Ascending aorta (tissue), 2 donors: Measurements from ENCODE around the gene EHMT1. TPM values are rescaled to one million over a fixed set of nuclear protein-coding genes. Genes with fewer than 3 reads are reported as not detected.

Experiments
- DNase-seq, 2 donors: peaks; one replicate each; pipeline ENCODE4 v3.0.0-alpha.2; 2019; ENCODE audit warnings: low spot score in 2 of 2
- H3K27ac ChIP-seq, 2 donors: fragments of 200-600 bp; sonication (generic); one replicate each; pipeline ENCODE4 v1.5.1; 2016 to 2017; ENCODE audit warnings: mild to moderate bottlenecking in 1 of 2
- H3K27me3 ChIP-seq: fragments of 200-600 bp; sonication (generic); one replicate; pipeline ENCODE4 v1.5.1; 2017
- H3K36me3 ChIP-seq, 2 donors: fragments of 200-600 bp; sonication (generic); one replicate each; pipeline ENCODE4 v1.5.1; 2016
- H3K4me1 ChIP-seq, 2 donors: fragments of 200-600 bp; sonication (generic); one replicate each; pipeline ENCODE4 v1.5.1; 2016 to 2017; ENCODE audit warnings: mild to moderate bottlenecking in 1 of 2
- H3K4me3 ChIP-seq, 2 donors: fragments of 200-600 bp; sonication (generic); one replicate each; pipeline ENCODE4 v1.5.1; 2016 to 2017; ENCODE audit warnings: mild to moderate bottlenecking in 1 of 2
- H3K9me3 ChIP-seq, 2 donors: fragments of 200-600 bp; sonication (generic); one replicate each; pipeline ENCODE4 v1.5.1; 2016
- CTCF ChIP-seq, 3 experiments: fragments of 200-600 bp in 2 of 3; fragments of 450-650 bp in 1 of 3; sonication (generic) in 2 of 3; IDR thresholded peaks; one replicate each; pipeline ENCODE4 v1.5.1; 2016 to 2019; ENCODE audit warnings: antibody characterized with exemption in 3 of 3, mild to moderate bottlenecking in 1 of 3, moderate library complexity in 1 of 3
- intact Hi-C: fragments of 100-400 bp; cut with DNase I; formaldehyde crosslinking; loops from one replicate; pipeline ENCODE4 v1.15.1; 2023
- total RNA-seq: library from RNA; depleted of rRNA; stranded (reverse); fragments of >200 nt; gene quantifications from one replicate; pipeline ENCODE4 v1.1.0, GENCODE V29; 2016

Gene EHMT1
- total RNA-seq, 1 donor from 2014 or later: 49.9 TPM

GRCh38 chr9:137817236-137818200 lies 198.7 kb downstream of the EHMT1 start:
- Histone ChIP-seq H3K4me1 (no peaks in the 10 kb centered on the region), H3K4me3 (no peak overlapping the region), H3K9me3 (peaks cover 0 to 6% of the 10 kb centered on the region in 2 donors), H3K36me3 (peaks cover 77 to 87% of the 10 kb centered on the region in 2 donors), H3K27me3 (no peaks in the 10 kb centered on the region), H3K27ac (no peak overlapping the region)
- no peak for TF ChIP-seq CTCF (IDR thresholded peaks at IDR 0.05)
- no peak for DNase-seq
- intact Hi-C loops: no loop called here

- peaks cover 71 to 82% of the 10 kb centered on the region in 2 donors for H3K36me3 ChIP-seq
- H3K4me3 ChIP-seq: no peak overlapping the region
- intact Hi-C loops: no loop called here
- TF ChIP-seq CTCF (IDR thresholded peaks at IDR 0.05): no peak
- H3K27ac ChIP-seq: no peak overlapping the region
- DNase-seq: no peak
- H3K9me3 ChIP-seq: peaks cover 0 to 6% of the 10 kb centered on the region in 2 donors
- no peaks in the 10 kb centered on the region for H3K27me3 ChIP-seq
- H3K4me1 ChIP-seq: no peaks in the 10 kb centered on the region
These were observed 199.5 kb downstream of the EHMT1 start for GRCh38 chr9:137818286-137818685.

- no peak for DNase-seq
- peaks cover 0 to 6% of the 10 kb centered on the region in 2 donors for H3K9me3 ChIP-seq
- TF ChIP-seq CTCF (IDR thresholded peaks at IDR 0.05): no peak
- intact Hi-C loops: no loop called here
- H3K4me1 ChIP-seq: no peaks in the 10 kb centered on the region
- H3K27ac ChIP-seq: no peak overlapping the region
- H3K4me3 ChIP-seq: no peak overlapping the region
- peaks cover 57 to 80% of the 10 kb centered on the region in 2 donors for H3K36me3 ChIP-seq
- H3K27me3 ChIP-seq: no peaks in the 10 kb centered on the region
These were observed 201.5 kb downstream of the EHMT1 start for GRCh38 chr9:137820161-137820855.

GRCh38 chr9:137823986-137824771 lies 205.4 kb downstream of the EHMT1 start:
- Histone ChIP-seq H3K27ac (no peak overlapping the region), H3K9me3 (peaks cover 0 to 6% of the 10 kb centered on the region in 2 donors), H3K4me3 (no peak overlapping the region), H3K4me1 (no peaks in the 10 kb centered on the region), H3K36me3 (peaks cover 53 to 82% of the 10 kb centered on the region in 2 donors), H3K27me3 (no peaks in the 10 kb centered on the region)
- no peak for TF ChIP-seq CTCF (IDR thresholded peaks at IDR 0.05)
- no peak for DNase-seq
- intact Hi-C loops: no loop called here

GRCh38 chr9:137825324-137825989 lies 206.7 kb downstream of the EHMT1 start:
- intact Hi-C loops: no loop called here
- H3K27ac ChIP-seq: no peak overlapping the region
- H3K36me3 ChIP-seq: peaks cover 43 to 75% of the 10 kb centered on the region in 2 donors
- H3K9me3 ChIP-seq: peaks cover 0 to 6% of the 10 kb centered on the region in 2 donors
- H3K27me3 ChIP-seq: no peaks in the 10 kb centered on the region
- DNase-seq: no peak
- H3K4me3 ChIP-seq: no peak overlapping the region
- TF ChIP-seq CTCF (IDR thresholded peaks at IDR 0.05): no peak
- H3K4me1 ChIP-seq: no peaks in the 10 kb centered on the region
